HCT116 (cell line): ENCODE results near the gene ADD2. TPM values are rescaled to one million over a fixed set of nuclear protein-coding genes. Genes with fewer than 3 reads are reported as not detected.

Experiments used
- ATAC-seq: fragments of 200-7000 bp; cut with Tn5 transposase; 2 replicates; pipeline ENCODE4 v1.9.1; 2020; ENCODE audit warnings: mild to moderate bottlenecking, moderate library complexity
- BruUV-seq: library from RNA; stranded (reverse); fragments of 400-500 nt; replicated peaks from 2 replicates; lab custom pipeline; 2021; lab: Mats Ljungman, UMichigan
- CTCF ChIA-PET: fragments of 300-600 bp; sonication (Branson Sonifier 250); formaldehyde crosslinking; loops from one replicate; lab custom pipeline; 2021; ENCODE audit warnings: antibody characterized with exemption; lab: Charles Lee
- POLR2A ChIA-PET: fragments of 300-600, 350-600 bp; sonication (Branson Sonifier 250); formaldehyde crosslinking; loops from one replicate; lab custom pipeline; 2021; ENCODE audit warnings: antibody characterized with exemption; lab: Charles Lee
- RAD21 ChIA-PET, 2 experiments: fragments of 300-600 bp; sonication (Branson Sonifier 250); formaldehyde crosslinking; loops; one replicate each; lab custom pipeline; 2023; ENCODE audit warnings: low total read pairs in 2 of 2; ENCODE audit not compliant: uncharacterized antibody in 2 of 2, unreplicated experiment in 2 of 2, low non-redundant PET in 1 of 2; lab: Charles Lee
- DNase-seq: peaks from one replicate; pipeline ENCODE4 v3.0.0-alpha.2; 2010; ENCODE audit warnings: low read depth, low spot score
- H2AFZ ChIP-seq: fragments of 200-600 bp; shearing (Covaris generic), sonication (generic); 2 replicates; pipeline ENCODE4 v1.6.1; 2017; ENCODE audit warnings: low read depth, mixed run types, mixed read lengths, antibody characterized with exemption, low read length; ENCODE audit not compliant: poor library complexity, severe bottlenecking
- H3K27ac ChIP-seq: 2 replicates; pipeline ENCODE4 v1.5.1; 2012; ENCODE audit warnings: low read depth, low read length
- H3K27me3 ChIP-seq: fragments of 200-600 bp; sonication (generic); 2 replicates; pipeline ENCODE4 v1.6.1; 2016; ENCODE audit warnings: mixed run types, low read length, mixed read lengths; ENCODE audit not compliant: insufficient read depth
- H3K36me3 ChIP-seq, 2 experiments: fragments of 200-500 bp in 1 of 2; fragments of 200-600 bp in 1 of 2; sonication (Bioruptor generic) in 1 of 2; sonication (generic) in 1 of 2; 2 replicates each; pipeline versions ENCODE4 v1.5.1 to v1.6.1; 2014 to 2016; ENCODE audit warnings: low read length in 2 of 2, inconsistent platforms in 1 of 2, mixed read lengths in 1 of 2, mixed run types in 1 of 2; ENCODE audit not compliant: insufficient read depth in 2 of 2, control insufficient read depth in 1 of 2
- H3K4me1 ChIP-seq, 2 experiments: fragments of 200-600 bp in 1 of 2; sonication (generic) in 1 of 2; 2 replicates each; pipeline versions ENCODE4 v1.5.1 to v1.6.1; 2012 to 2017; ENCODE audit warnings: low read length in 2 of 2, inconsistent platforms in 1 of 2, mild to moderate bottlenecking in 1 of 2, mixed read lengths in 1 of 2, mixed run types in 1 of 2, moderate library complexity in 1 of 2; ENCODE audit not compliant: insufficient read depth in 2 of 2, control insufficient read depth in 1 of 2
- H3K4me2 ChIP-seq: fragments of 200-600 bp; sonication (generic); 2 replicates; pipeline ENCODE4 v1.6.1; 2017; ENCODE audit warnings: mixed run types, low read length, mixed read lengths
- H3K4me3 ChIP-seq, 2 experiments: fragments of 200-600 bp in 1 of 2; sonication (generic) in 1 of 2; replicated peaks in 1 of 2; 2 replicates each; pipeline ENCODE4 v1.5.1; 2011 to 2016; ENCODE audit warnings: low read length in 2 of 2, control low read depth in 1 of 2, low read depth in 1 of 2, mild to moderate bottlenecking in 1 of 2, mixed read lengths in 1 of 2, mixed run types in 1 of 2
- H3K79me2 ChIP-seq: fragments of 200-600 bp; sonication (generic); 2 replicates; pipeline ENCODE4 v1.6.1; 2017; ENCODE audit warnings: mild to moderate bottlenecking, mixed run types, low read length, moderate library complexity, mixed read lengths; ENCODE audit not compliant: insufficient read depth
- H3K9ac ChIP-seq: fragments of 200-600 bp; sonication (generic); 2 replicates; pipeline ENCODE4 v1.6.1; 2016; ENCODE audit warnings: low read length, mixed read lengths
- H3K9me2 ChIP-seq: fragments of 200-600 bp; sonication (generic), shearing (Covaris generic); 2 replicates; pipeline ENCODE4 v1.6.1; 2017; ENCODE audit warnings: mixed run types, mild to moderate bottlenecking, moderate library complexity; ENCODE audit not compliant: insufficient read depth
- H3K9me3 ChIP-seq, 2 experiments: fragments of 200-500 bp in 1 of 2; fragments of 200-600 bp in 1 of 2; sonication (Bioruptor generic) in 1 of 2; sonication (generic) in 1 of 2; 2 replicates each; pipeline ENCODE4 v1.6.1; 2014 to 2017; ENCODE audit warnings: low read length in 2 of 2, mixed read lengths in 2 of 2, inconsistent platforms in 1 of 2, low read depth in 1 of 2, mild to moderate bottlenecking in 1 of 2, mixed run types in 1 of 2, moderate library complexity in 1 of 2; ENCODE audit not compliant: control insufficient read depth in 1 of 2, insufficient read depth in 1 of 2
- H4K20me1 ChIP-seq: fragments of 200-600 bp; sonication (generic), shearing (Covaris generic); 2 replicates; pipeline ENCODE4 v1.6.1; 2017; ENCODE audit warnings: mixed run types, mild to moderate bottlenecking, moderate library complexity; ENCODE audit not compliant: insufficient read depth
- CEBPB ChIP-seq: IDR thresholded peaks from 2 replicates; pipeline ENCODE4 v1.6.1; 2012; ENCODE audit warnings: low read depth
- CTCF ChIP-seq, 3 experiments: fragments of 200-600 bp in 1 of 3; sonication (generic) in 1 of 3; IDR thresholded peaks in 2 of 3; conservative IDR thresholded peaks in 1 of 3; 2 replicates each; pipeline ENCODE4 v1.5.1; 2012 to 2017; ENCODE audit warnings: low read depth in 2 of 3, low read length in 2 of 3, antibody characterized with exemption in 1 of 3, borderline replicate concordance in 1 of 3, control low read depth in 1 of 3, mild to moderate bottlenecking in 1 of 3, mixed read lengths in 1 of 3, mixed run types in 1 of 3, moderate library complexity in 1 of 3; ENCODE audit not compliant: insufficient read depth in 1 of 3
- EGR1 ChIP-seq: IDR thresholded peaks from 2 replicates; pipeline ENCODE4 v1.6.1; 2012; ENCODE audit warnings: low read depth
- ELF1 ChIP-seq: IDR thresholded peaks from 2 replicates; pipeline ENCODE4 v1.6.1; 2012; ENCODE audit warnings: low read depth, borderline replicate concordance
- EZH2 ChIP-seq: fragments of 200-600 bp; sonication (generic); IDR thresholded peaks from 2 replicates; pipeline ENCODE4 v1.6.1; 2017; ENCODE audit warnings: antibody characterized with exemption, mixed run types
- RAD21 ChIP-seq: IDR thresholded peaks from 2 replicates; pipeline ENCODE4 v1.6.1; 2012; ENCODE audit warnings: low read depth, mild to moderate bottlenecking
- SRF ChIP-seq: IDR thresholded peaks from 2 replicates; pipeline ENCODE4 v1.6.1; 2012; ENCODE audit warnings: low read depth
- YY1 ChIP-seq: IDR thresholded peaks from 2 replicates; pipeline ENCODE4 v1.6.1; 2011; ENCODE audit warnings: low read length, low read depth, moderate library complexity, mild to moderate bottlenecking; ENCODE audit not compliant: insufficient replicate concordance; ENCODE audit errors: extremely low read depth
- ZFX ChIP-seq: fragments of 450-650 bp; IDR thresholded peaks from 2 replicates; pipeline ENCODE4 v1.6.1; 2017
- ZNF274 ChIP-seq: fragments of 200-500 bp; sonication (Bioruptor generic); IDR thresholded peaks from 2 replicates; pipeline ENCODE4 v1.6.1; 2014; ENCODE audit warnings: mild to moderate bottlenecking, low read depth, low read length, inconsistent platforms
- intact Hi-C: fragments of 100-400 bp; cut with micrococcal nuclease; formaldehyde crosslinking; loops from 2 replicates; pipeline ENCODE4 v1.10.0; 2022
- total RNA-seq: library from RNA; stranded (reverse); gene quantifications from one replicate; pipeline ENCODE4 v1.2.1, GENCODE V29; 2021; ENCODE audit not compliant: unreplicated experiment

The ADD2 gene
- total RNA-seq, 1 experiment from 2014 or later, result 0.15 TPM

GRCh38 chr2:70779491-70779890 is 11.5 kb upstream of the ADD2 start:
- BruUV-seq, result no TSS peak
- H3K4me2 ChIP-seq, result no peak overlapping the region
- H3K79me2 ChIP-seq, result no peaks in the 10 kb centered on the region
- POLR2A ChIA-PET, result no interaction called here
- no peaks in the 10 kb centered on the region for H3K27me3 ChIP-seq
- no peak overlapping the region for H3K27ac ChIP-seq
- peaks cover 0 to 21% of the 10 kb centered on the region in 2 experiments; a peak in 3 of 4 replicates for H3K4me1 ChIP-seq
- H3K9me3 ChIP-seq, result no peaks in the 10 kb centered on the region
- H3K36me3 ChIP-seq, result no peaks in the 10 kb centered on the region
- H3K9ac ChIP-seq, result no peak overlapping the region
- no peaks in the 10 kb centered on the region for H4K20me1 ChIP-seq
- TF ChIP-seq ZNF274 (no peak), ELF1 (no peak), CEBPB (no peak), EZH2 (no peak), SRF (no peak), YY1 (no peak), CTCF (IDR thresholded peaks at IDR 0.05 in 2 of 3, conservative IDR thresholded peaks at IDR 0.05 in 1 of 3; ENCODE audit: borderline replicate concordance in 1 of 3, insufficient read depth in 1 of 3, low read depth in 2 of 3, low read length in 2 of 3) (no peak), EGR1 (no peak), RAD21 (no peak), ZFX (no peak)
- TF ChIP-seq, all 23 proteins: peak for 0
- Histone ChIP-seq H3K4me3 (no peak overlapping the region), H2AFZ (no peak overlapping the region), H3K9me2 (no peaks in the 10 kb centered on the region)
- ChIA-PET RAD21 (no interaction called here), CTCF (interaction anchor here (1.1 kb wide), 1 partner anchor 92 kb away, joined by 3 read pairs; no protein-coding TSS in a partner anchor)
- ATAC-seq, result no peak
- no peak for DNase-seq
- intact Hi-C loops, result no loop called here
